GM06990 (cell line): ENCODE measurements around the gene PLPP6.

ENCODE experiments used
- DNase-seq: peaks from one replicate; pipeline ENCODE4 v3.0.0-alpha.2; 2011; ENCODE audit not compliant: insufficient read length; ENCODE audit errors: extremely low read depth
- H3K27me3 ChIP-seq: replicated peaks from 2 replicates; pipeline ENCODE4 v1.6.0; 2011; ENCODE audit warnings: low read length; ENCODE audit not compliant: control insufficient read depth, insufficient read depth
- H3K36me3 ChIP-seq: 2 replicates; pipeline ENCODE4 v1.5.1; 2011; ENCODE audit warnings: low read length; ENCODE audit not compliant: control insufficient read depth, insufficient read depth
- H3K4me3 ChIP-seq: replicated peaks from 2 replicates; pipeline ENCODE4 v1.5.1; 2011; ENCODE audit warnings: low read depth, mild to moderate bottlenecking, control low read depth, low read length
- CTCF ChIP-seq: IDR thresholded peaks from 2 replicates; pipeline ENCODE4 v1.5.1; 2011; ENCODE audit warnings: low read length, control low read depth, mild to moderate bottlenecking, inconsistent platforms; ENCODE audit not compliant: insufficient read depth, poor library complexity, severe bottlenecking

PLPP6 gene

GRCh38 chr9:4704129-4704528 lies 42.0 kb downstream of the PLPP6 start:
- TF ChIP-seq CTCF, result no peak
- DNase-seq, result no peak
- Histone ChIP-seq H3K36me3 (no peaks in the 10 kb centered on the region; the same call in 1 of the 2 replicates), H3K27me3 (no peaks in the 10 kb centered on the region), H3K4me3 (no peak overlapping the region)

GRCh38 chr9:4706021-4706420 lies 43.9 kb downstream of the PLPP6 start:
- no peak for TF ChIP-seq CTCF
- no peak for DNase-seq
- Histone ChIP-seq H3K27me3 (no peaks in the 10 kb centered on the region), H3K36me3 (peaks cover 2% of the 10 kb centered on the region; the same call in 1 of the 2 replicates), H3K4me3 (no peak overlapping the region)

- H3K4me3 ChIP-seq, result no peak overlapping the region
- H3K36me3 ChIP-seq, result peaks cover 2% of the 10 kb centered on the region; the same call in 1 of the 2 replicates
- TF ChIP-seq CTCF, result no peak
- DNase-seq, result no peak
- H3K27me3 ChIP-seq, result no peaks in the 10 kb centered on the region
These were observed 45.0 kb downstream of the PLPP6 start for GRCh38 chr9:4706971-4707622.

GRCh38 chr9:4709380-4709779 lies 47.3 kb downstream of the PLPP6 start:
- DNase-seq, result no peak
- H3K4me3 ChIP-seq, result no peak overlapping the region
- H3K27me3 ChIP-seq, result no peaks in the 10 kb centered on the region
- TF ChIP-seq CTCF, result no peak
- H3K36me3 ChIP-seq, result peaks cover 2% of the 10 kb centered on the region; the same call in 1 of the 2 replicates

GRCh38 chr9:4713849-4714248 lies 51.8 kb downstream of the PLPP6 start:
- no peaks in the 10 kb centered on the region for H3K27me3 ChIP-seq
- TF ChIP-seq CTCF, result no peak
- no peak for DNase-seq
- peaks cover 14% of the 10 kb centered on the region for H3K36me3 ChIP-seq
- no peak overlapping the region for H3K4me3 ChIP-seq
